GM12878 (cell line): ENCODE measurements around the gene TGFBR3. TPM values are rescaled to one million over a fixed set of nuclear protein-coding genes. Genes with fewer than 3 reads are reported as not detected.

Source experiments
- ATAC-seq: fragments of 200-7000 bp; cut with Tn5 transposase; 3 replicates; pipeline ENCODE4 v1.9.1; 2020; ENCODE audit warnings: mild to moderate bottlenecking, moderate library complexity
- BruUV-seq: library from RNA; stranded (reverse); fragments of 400-500 nt; replicated peaks from 2 replicates; lab custom pipeline; 2021; lab: Mats Ljungman, UMichigan
- CTCF ChIA-PET: fragments of 300-600 bp; sonication (Branson Sonifier 250); formaldehyde crosslinking; extraction: SDS; loops from one replicate; lab custom pipeline; 2021; ENCODE audit warnings: inconsistent platforms; lab: Yijun Ruan, JAX
- POLR2A ChIA-PET: fragments of 350-600 bp; formaldehyde crosslinking; extraction: SDS; loops from one replicate; lab custom pipeline; 2021; ENCODE audit warnings: inconsistent platforms; lab: Charles Lee
- RAD21 ChIA-PET: fragments of 300-600 bp; sonication (Branson Sonifier 250); formaldehyde crosslinking; loops from one replicate; lab custom pipeline; 2023; ENCODE audit warnings: antibody characterized with exemption; ENCODE audit not compliant: unreplicated experiment; lab: Charles Lee
- SMC1A ChIA-PET: fragments of 300-600 bp; sonication (Branson Sonifier 250); formaldehyde crosslinking; loops from one replicate; lab custom pipeline; 2023; ENCODE audit not compliant: unreplicated experiment, uncharacterized antibody; lab: Charles Lee
- DNase-seq: peaks from one replicate; pipeline ENCODE4 v3.0.0-alpha.2; 2011; ENCODE audit warnings: low read depth, low spot score
- FAIRE-seq: peaks from 3 replicates; lab custom pipeline; 2011; peaks lifted over from hg19 to GRCh38; lab: Jason Lieb, UNC
- H2AFZ ChIP-seq: 2 replicates; pipeline ENCODE4 v1.6.0; 2011; ENCODE audit warnings: low read depth, low read length, control low read depth; ENCODE audit not compliant: control insufficient read depth
- H3K27ac ChIP-seq: 2 replicates; pipeline ENCODE4 v1.5.1; 2011; ENCODE audit warnings: control low read depth; ENCODE audit not compliant: control insufficient read depth, insufficient read depth
- H3K27me3 ChIP-seq, 2 experiments: replicated peaks in 1 of 2; 2 replicates each; pipeline versions ENCODE4 v1.6.0 to v1.6.1; 2011; ENCODE audit warnings: low read length in 1 of 2; ENCODE audit not compliant: control insufficient read depth in 2 of 2, insufficient read depth in 2 of 2
- H3K36me3 ChIP-seq, 2 experiments: 2 replicates each; pipeline ENCODE4 v1.5.1; 2011; ENCODE audit warnings: low read length in 1 of 2; ENCODE audit not compliant: control insufficient read depth in 2 of 2, insufficient read depth in 2 of 2
- H3K4me1 ChIP-seq: 2 replicates; pipeline ENCODE4 v1.6.1; 2011; ENCODE audit warnings: mild to moderate bottlenecking, low read length, moderate library complexity, mixed read lengths; ENCODE audit not compliant: control insufficient read depth, insufficient read depth
- H3K4me2 ChIP-seq: 2 replicates; pipeline ENCODE4 v1.6.0; 2011; ENCODE audit warnings: control low read depth; ENCODE audit not compliant: control insufficient read depth, insufficient read depth
- H3K4me3 ChIP-seq: fragments of 200-600 bp; sonication (generic); 2 replicates; pipeline ENCODE4 v1.5.1; 2016
- H3K79me2 ChIP-seq: 2 replicates; pipeline ENCODE4 v1.6.0; 2011; ENCODE audit warnings: low read length; ENCODE audit not compliant: control insufficient read depth, insufficient read depth
- H3K9ac ChIP-seq: 2 replicates; pipeline ENCODE4 v1.8.0; 2011; ENCODE audit warnings: low read length, control low read depth, mixed read lengths; ENCODE audit not compliant: control insufficient read depth, insufficient read depth
- H3K9me3 ChIP-seq: replicated peaks from 3 replicates; pipeline ENCODE4 v1.5.1; 2011; ENCODE audit warnings: mild to moderate bottlenecking, low read length; ENCODE audit not compliant: control insufficient read depth, insufficient read depth
- H4K20me1 ChIP-seq: 2 replicates; pipeline ENCODE4 v1.6.0; 2011; ENCODE audit not compliant: control insufficient read depth, insufficient read depth
- BRCA1 ChIP-seq: IDR thresholded peaks from 2 replicates; pipeline ENCODE4 v1.6.1; 2011; ENCODE audit warnings: low read depth, low read length, improper control_type of control experiment
- CEBPZ ChIP-seq: fragments of 150-350 bp; IDR thresholded peaks from 2 replicates; pipeline ENCODE4 v1.6.1; 2016; ENCODE audit warnings: low read depth, low read length
- CHD1 ChIP-seq: IDR thresholded peaks from 2 replicates; pipeline ENCODE4 v1.6.1; 2012; ENCODE audit warnings: low read depth, low read length, improper control_type of control experiment
- FOS ChIP-seq: IDR thresholded peaks from 3 replicates; pipeline ENCODE4 v1.6.1; 2011; ENCODE audit warnings: borderline replicate concordance; ENCODE audit not compliant: insufficient read length; ENCODE audit errors: extremely low read depth
- IRF4 ChIP-seq: IDR thresholded peaks from 2 replicates; pipeline ENCODE4 v1.6.1; 2011; ENCODE audit warnings: low read depth, low read length
- MTA2 ChIP-seq: fragments of 450-650 bp; IDR thresholded peaks from 2 replicates; pipeline ENCODE4 v1.6.1; 2016; ENCODE audit warnings: low read depth, mild to moderate bottlenecking, moderate library complexity
- POU2F2 ChIP-seq: IDR thresholded peaks from 3 replicates; pipeline ENCODE4 v1.6.1; 2011; ENCODE audit warnings: low read depth, mild to moderate bottlenecking, low read length, borderline replicate concordance
- RAD21 ChIP-seq: IDR thresholded peaks from 2 replicates; pipeline ENCODE4 v1.6.1; 2011; ENCODE audit warnings: mild to moderate bottlenecking, low read depth, low read length, moderate library complexity; ENCODE audit not compliant: insufficient read depth
- RELA ChIP-seq: fragments of 450-650 bp; IDR thresholded peaks from 2 replicates; pipeline ENCODE4 v1.8.0; 2014; ENCODE audit warnings: borderline replicate concordance; ENCODE audit not compliant: partially characterized antibody
- SMAD5 ChIP-seq: IDR thresholded peaks from 2 replicates; pipeline ENCODE4 v1.6.1; 2016; ENCODE audit warnings: antibody characterized with exemption, low read depth
- TCF7 ChIP-seq: IDR thresholded peaks from 2 replicates; pipeline ENCODE4 v1.6.1; 2014; ENCODE audit warnings: antibody characterized with exemption, borderline replicate concordance
- ZNF592 ChIP-seq: fragments of 450-650 bp; IDR thresholded peaks from 2 replicates; pipeline ENCODE4 v1.6.1; 2017; ENCODE audit warnings: mild to moderate bottlenecking, moderate library complexity
- WGBS: methylation state at CpG from one replicate; pipeline ENCODE4 v1.1.6; 2016; ENCODE audit warnings: low lambda C conversion rate; ENCODE audit not compliant: insufficient replicate concordance, insufficient coverage; ENCODE audit errors: missing lambda C conversion rate; 5-methylcytosine and 5-hydroxymethylcytosine counted together
- in situ Hi-C: fragments of 300-500 bp; cut with MboI; formaldehyde crosslinking; loops from 9 replicates; pipeline ENCODE4 v1.14.3; 2018; ENCODE audit warnings: mixed read lengths
- intact Hi-C: fragments of 100-400 bp; cut with micrococcal nuclease; formaldehyde crosslinking; loops from one replicate; pipeline ENCODE4 v1.14.2; 2022; ENCODE audit not compliant: unreplicated experiment
- polyA plus RNA-seq, 11 experiments: library from polyadenylated mRNA; depleted of rRNA in 4 of 11; unstranded in 6 of 11; stranded (reverse) in 5 of 11; fragments of >200 nt; fragmentation: Nextera tagmentation in 4 of 11; fragmentation: Illumina TruSeq in 1 of 11; extraction: Ambion mirVana in 4 of 11; extraction: Trizol in 1 of 11; gene quantifications; 1 replicate in 1 of 11; 2 replicates in 10 of 11; pipeline versions ENCODE4 v1.2.1 to v1.2.3, GENCODE V29; 2011 to 2016; ENCODE audit warnings: inconsistent platforms in 2 of 11, missing spikeins in 2 of 11, low read depth in 1 of 11
- total RNA-seq, 4 experiments: library from RNA; depleted of rRNA in 3 of 4; stranded (reverse); fragments of >200 nt in 3 of 4; fragmentation: Illumina TruSeq in 1 of 4; extraction: Trizol in 1 of 4; gene quantifications; 2 replicates each; pipeline versions ENCODE4 v1.2.1 to v1.2.3, GENCODE V29; 2013 to 2021
- TF ChIP-seq, protein P1 (sequence below): fragments of 450-650 bp; IDR thresholded peaks from 2 replicates; pipeline ENCODE4 v1.6.1; 2017; ENCODE audit warnings: mild to moderate bottlenecking
- TF ChIP-seq, protein P2 (sequence below): IDR thresholded peaks from 2 replicates; pipeline ENCODE4 v1.6.1; 2011; ENCODE audit warnings: borderline replicate concordance, low read depth, mild to moderate bottlenecking, moderate library complexity, mixed read lengths, low read length; ENCODE audit not compliant: insufficient read depth; ENCODE audit errors: extremely low read length

Gene TGFBR3
- total and polyA plus RNA-seq, 10 of the 15 experiments (the other 5 are each of a cell fraction or from before 2014, with no cell fraction given), result 2.7 to 16.5 (median 12.6) TPM

- SMC1A ChIA-PET, result no interaction called here
- in situ Hi-C loops, result no loop called here
- no peak for ATAC-seq
- intact Hi-C loops, result no loop called here
- no peaks in the 10 kb centered on the region for H3K36me3 ChIP-seq
- no peaks in the 10 kb centered on the region for H3K27me3 ChIP-seq
- no peak for FAIRE-seq
- no peak overlapping the region for H3K4me3 ChIP-seq
- peaks cover 2% of the 10 kb centered on the region; the same call in 2 of the 3 replicates for H3K9me3 ChIP-seq
- 74% methylated on average over 6 of the region's 6 CpGs for WGBS
- H3K79me2 ChIP-seq, result no peaks in the 10 kb centered on the region
- CTCF ChIA-PET, result no interaction called here
- POLR2A ChIA-PET, result no interaction called here
- H3K27ac ChIP-seq, result no peak overlapping the region
- H3K4me2 ChIP-seq, result no peak overlapping the region
- no peak overlapping the region for H2AFZ ChIP-seq
- no peaks in the 10 kb centered on the region for H4K20me1 ChIP-seq
- RAD21 ChIA-PET, result no interaction called here
- BruUV-seq, result no TSS peak
- peaks cover 21% of the 10 kb centered on the region; the same call in 1 of the 2 replicates for H3K4me1 ChIP-seq
- H3K9ac ChIP-seq, result no peak overlapping the region
- no peak for DNase-seq
- no peak for TF ChIP-seq BRCA1
- TF ChIP-seq, protein P1, sequence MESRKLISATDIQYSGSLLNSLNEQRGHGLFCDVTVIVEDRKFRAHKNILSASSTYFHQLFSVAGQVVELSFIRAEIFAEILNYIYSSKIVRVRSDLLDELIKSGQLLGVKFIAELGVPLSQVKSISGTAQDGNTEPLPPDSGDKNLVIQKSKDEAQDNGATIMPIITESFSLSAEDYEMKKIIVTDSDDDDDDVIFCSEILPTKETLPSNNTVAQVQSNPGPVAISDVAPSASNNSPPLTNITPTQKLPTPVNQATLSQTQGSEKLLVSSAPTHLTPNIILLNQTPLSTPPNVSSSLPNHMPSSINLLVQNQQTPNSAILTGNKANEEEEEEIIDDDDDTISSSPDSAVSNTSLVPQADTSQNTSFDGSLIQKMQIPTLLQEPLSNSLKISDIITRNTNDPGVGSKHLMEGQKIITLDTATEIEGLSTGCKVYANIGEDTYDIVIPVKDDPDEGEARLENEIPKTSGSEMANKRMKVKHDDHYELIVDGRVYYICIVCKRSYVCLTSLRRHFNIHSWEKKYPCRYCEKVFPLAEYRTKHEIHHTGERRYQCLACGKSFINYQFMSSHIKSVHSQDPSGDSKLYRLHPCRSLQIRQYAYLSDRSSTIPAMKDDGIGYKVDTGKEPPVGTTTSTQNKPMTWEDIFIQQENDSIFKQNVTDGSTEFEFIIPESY, result no peak
- TF ChIP-seq CEBPZ, result no peak
- TF ChIP-seq FOS, result no peak
- no peak for TF ChIP-seq POU2F2
- no peak for TF ChIP-seq RELA
- no peak for TF ChIP-seq IRF4
- no peak for TF ChIP-seq ZNF592
- no peak for TF ChIP-seq CHD1
- no peak for TF ChIP-seq RAD21
- TF ChIP-seq SMAD5, result no peak
- TF ChIP-seq, protein P2, sequence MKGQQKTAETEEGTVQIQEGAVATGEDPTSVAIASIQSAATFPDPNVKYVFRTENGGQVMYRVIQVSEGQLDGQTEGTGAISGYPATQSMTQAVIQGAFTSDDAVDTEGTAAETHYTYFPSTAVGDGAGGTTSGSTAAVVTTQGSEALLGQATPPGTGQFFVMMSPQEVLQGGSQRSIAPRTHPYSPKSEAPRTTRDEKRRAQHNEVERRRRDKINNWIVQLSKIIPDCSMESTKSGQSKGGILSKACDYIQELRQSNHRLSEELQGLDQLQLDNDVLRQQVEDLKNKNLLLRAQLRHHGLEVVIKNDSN, result no peak
- no peak for TF ChIP-seq MTA2
- no peak for TF ChIP-seq TCF7
Measured at GRCh38 chr1:91747666-91748065, 138.3 kb downstream of the TGFBR3 start.
